Mesenchymal stem cell (in vitro differentiated cells and primary cell): ENCODE measurements around the gene MESP2.

Experiments used
- DNase-seq: peaks from one replicate; pipeline ENCODE4 v3.0.0-alpha.2; 2013
- H2AFZ ChIP-seq: one replicate; pipeline ENCODE4 v1.6.1; 2013; ENCODE audit warnings: low read depth, mild to moderate bottlenecking, control low read depth, inconsistent platforms, low read length, moderate library complexity
- H2AK5ac ChIP-seq: 2 replicates; pipeline ENCODE4 v1.6.1; 2013; ENCODE audit warnings: low read length, moderate library complexity, mild to moderate bottlenecking, inconsistent platforms; ENCODE audit not compliant: severe bottlenecking
- H2BK120ac ChIP-seq: one replicate; pipeline ENCODE4 v1.6.1; 2013; ENCODE audit warnings: low read depth, mild to moderate bottlenecking, inconsistent platforms, low read length, moderate library complexity
- H2BK12ac ChIP-seq, 2 experiments: one replicate each; pipeline ENCODE4 v1.6.1; 2013; ENCODE audit warnings: inconsistent platforms in 2 of 2, low read length in 2 of 2, mild to moderate bottlenecking in 2 of 2, moderate library complexity in 2 of 2, control low read depth in 1 of 2
- H2BK15ac ChIP-seq: one replicate; pipeline ENCODE4 v1.6.1; 2013; ENCODE audit warnings: mild to moderate bottlenecking, low read depth, inconsistent platforms; ENCODE audit not compliant: poor library complexity, severe bottlenecking
- H2BK5ac ChIP-seq: 2 replicates; pipeline ENCODE4 v1.6.1; 2013; ENCODE audit warnings: low read depth, mild to moderate bottlenecking, low read length, control low read depth, inconsistent platforms; ENCODE audit not compliant: poor library complexity, severe bottlenecking
- H3K14ac ChIP-seq, 2 experiments: one replicate each; pipeline ENCODE4 v1.6.1; 2013; ENCODE audit warnings: inconsistent platforms in 2 of 2, low read length in 2 of 2, control low read depth in 1 of 2, mild to moderate bottlenecking in 1 of 2, moderate library complexity in 1 of 2
- H3K18ac ChIP-seq, 2 experiments: one replicate each; pipeline ENCODE4 v1.6.1; 2013; ENCODE audit warnings: inconsistent platforms in 2 of 2, low read length in 2 of 2, control low read depth in 1 of 2, low read depth in 1 of 2, mild to moderate bottlenecking in 1 of 2
- H3K23ac ChIP-seq, 2 experiments: one replicate each; pipeline ENCODE4 v1.6.1; 2013; ENCODE audit warnings: inconsistent platforms in 2 of 2, low read length in 2 of 2, mild to moderate bottlenecking in 2 of 2, moderate library complexity in 2 of 2, control low read depth in 1 of 2
- H3K27ac ChIP-seq: 2 replicates; pipeline ENCODE4 v1.5.1; 2013; ENCODE audit warnings: mild to moderate bottlenecking, moderate library complexity, low read length, control low read depth, inconsistent platforms; ENCODE audit not compliant: poor library complexity, severe bottlenecking
- H3K27me3 ChIP-seq, 2 experiments: 2 replicates each; pipeline versions ENCODE4 v1.6.1 to v1.7.0; 2013; ENCODE audit warnings: low read length in 2 of 2, mild to moderate bottlenecking in 2 of 2, moderate library complexity in 2 of 2, control low read depth in 1 of 2, inconsistent platforms in 1 of 2; ENCODE audit not compliant: control insufficient read depth in 1 of 2, insufficient read depth in 1 of 2
- H3K36me3 ChIP-seq, 2 experiments: 2 replicates each; pipeline versions ENCODE4 v1.6.1 to v1.7.0; 2013; ENCODE audit warnings: low read length in 2 of 2, control low read depth in 1 of 2, inconsistent platforms in 1 of 2, low read depth in 1 of 2, mild to moderate bottlenecking in 1 of 2; ENCODE audit not compliant: insufficient read depth in 2 of 2, control insufficient read depth in 1 of 2
- H3K4ac ChIP-seq, 2 experiments: one replicate each; pipeline ENCODE4 v1.6.1; 2013; ENCODE audit warnings: inconsistent platforms in 2 of 2, low read length in 2 of 2, mild to moderate bottlenecking in 2 of 2, moderate library complexity in 2 of 2, control low read depth in 1 of 2, low read depth in 1 of 2
- H3K4me1 ChIP-seq: 2 replicates; pipeline ENCODE4 v1.6.1; 2013; ENCODE audit warnings: low read depth, low read length, control low read depth; ENCODE audit not compliant: control insufficient read depth, insufficient read depth
- H3K4me2 ChIP-seq: 2 replicates; pipeline ENCODE4 v1.6.1; 2013; ENCODE audit warnings: low read length, mild to moderate bottlenecking, inconsistent platforms; ENCODE audit not compliant: poor library complexity, severe bottlenecking
- H3K4me3 ChIP-seq, 2 experiments: 2 replicates each; pipeline versions ENCODE4 v1.5.1 to v1.7.0; 2013; ENCODE audit warnings: low read length in 2 of 2, mild to moderate bottlenecking in 2 of 2, control low read depth in 1 of 2, low read depth in 1 of 2; ENCODE audit not compliant: insufficient read depth in 1 of 2
- H3K79me1 ChIP-seq: replicated peaks from 2 replicates; pipeline ENCODE4 v1.6.1; 2013; ENCODE audit warnings: mild to moderate bottlenecking, control low read depth, low read length, inconsistent platforms; ENCODE audit not compliant: poor library complexity, severe bottlenecking
- H3K9ac ChIP-seq: 2 replicates; pipeline ENCODE4 v1.7.0; 2013; ENCODE audit warnings: mild to moderate bottlenecking, low read length, moderate library complexity
- H3K9me3 ChIP-seq: 2 replicates; pipeline ENCODE4 v1.7.0; 2013; ENCODE audit warnings: mild to moderate bottlenecking, low read length; ENCODE audit not compliant: control insufficient read depth
- H4K8ac ChIP-seq: one replicate; pipeline ENCODE4 v1.6.1; 2013; ENCODE audit warnings: inconsistent platforms, mild to moderate bottlenecking, low read length, moderate library complexity
- H4K91ac ChIP-seq: one replicate; pipeline ENCODE4 v1.6.1; 2013; ENCODE audit warnings: mild to moderate bottlenecking, low read length, inconsistent platforms
- WGBS: methylation state at CpG from one replicate; pipeline ENCODE4 v1.1.7; 2013; ENCODE audit warnings: mixed read lengths; 5-methylcytosine and 5-hydroxymethylcytosine counted together

MESP2 gene

DNA sequence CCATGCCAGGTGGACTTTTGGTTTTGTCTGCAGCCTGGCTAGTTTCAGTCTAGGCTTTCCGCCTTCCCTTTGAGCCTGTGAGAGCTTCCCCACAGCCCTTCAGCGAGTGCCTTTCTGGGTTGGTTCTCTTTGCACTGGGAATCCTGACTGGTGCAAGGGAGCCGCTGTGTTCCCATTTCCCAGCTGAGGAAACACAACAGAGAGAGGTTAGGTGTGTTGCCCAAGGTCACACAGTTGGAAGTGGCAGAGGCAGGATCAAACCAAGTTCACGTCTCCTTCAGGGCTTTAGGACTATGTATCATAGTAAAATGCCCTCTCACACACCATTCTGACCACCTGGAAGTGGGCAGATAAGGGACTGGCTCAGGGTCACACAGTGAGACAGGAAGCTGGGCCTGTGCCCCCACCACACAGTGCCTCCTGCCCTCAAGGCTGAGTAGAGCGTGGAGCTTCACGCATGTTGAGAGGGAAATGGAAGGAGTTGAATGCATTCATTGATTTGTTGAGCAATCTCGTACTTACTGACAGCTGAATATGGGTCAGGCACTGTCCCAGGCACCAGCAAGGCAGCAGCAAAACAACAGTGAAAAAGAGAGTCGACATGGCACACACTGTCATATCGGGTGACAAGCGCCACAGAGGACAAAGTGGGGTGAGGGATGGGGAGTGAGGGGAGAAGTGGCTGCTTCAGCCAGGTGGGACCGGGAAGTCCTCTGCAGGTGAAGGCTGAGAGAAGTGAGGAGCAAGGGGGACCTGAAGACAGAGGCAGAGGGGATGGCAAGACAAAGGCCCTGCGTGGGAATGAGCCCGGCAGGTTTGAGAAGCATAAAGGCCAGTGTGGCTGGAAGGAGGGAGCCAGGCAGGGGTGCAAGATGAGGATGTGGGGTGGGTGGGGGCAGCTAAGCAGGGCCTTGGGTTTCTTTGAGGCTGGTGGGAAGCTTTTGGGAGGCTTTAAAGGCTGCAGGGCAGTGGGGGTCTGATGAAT lies 50.8 kb downstream of the MESP2 start:
- Histone ChIP-seq H3K14ac (no peak overlapping the region), H2BK5ac (no peak overlapping the region), H2AFZ (no peak overlapping the region), H2AK5ac (peak overlapping the region; percentile 18), H2BK15ac (no peak overlapping the region), H3K4me2 (no peak overlapping the region), H2BK120ac (no peak overlapping the region), H3K4me1 (peaks cover 35% of the 10 kb centered on the region), H3K18ac (peak overlapping the region in 1 of 2 experiments; percentile 14), H4K91ac (peak overlapping the region; percentile 25), H3K4ac (peak overlapping the region in 1 of 2 experiments; percentile 42), H3K27ac (no peak overlapping the region), H2BK12ac (no peak overlapping the region), H3K9me3 (no peaks in the 10 kb centered on the region), H3K4me3 (no peak overlapping the region), H3K9ac (no peak overlapping the region), H3K36me3 (peaks cover 4 to 21% of the 10 kb centered on the region in 2 experiments), H4K8ac (no peak overlapping the region), H3K27me3 (no peaks in the 10 kb centered on the region), H3K23ac (no peak overlapping the region), H3K79me1 (peaks cover 2% of the 10 kb centered on the region)
- 93% methylated on average over 13 of the region's 13 CpGs for WGBS
- DNase-seq, result no peak

DNA sequence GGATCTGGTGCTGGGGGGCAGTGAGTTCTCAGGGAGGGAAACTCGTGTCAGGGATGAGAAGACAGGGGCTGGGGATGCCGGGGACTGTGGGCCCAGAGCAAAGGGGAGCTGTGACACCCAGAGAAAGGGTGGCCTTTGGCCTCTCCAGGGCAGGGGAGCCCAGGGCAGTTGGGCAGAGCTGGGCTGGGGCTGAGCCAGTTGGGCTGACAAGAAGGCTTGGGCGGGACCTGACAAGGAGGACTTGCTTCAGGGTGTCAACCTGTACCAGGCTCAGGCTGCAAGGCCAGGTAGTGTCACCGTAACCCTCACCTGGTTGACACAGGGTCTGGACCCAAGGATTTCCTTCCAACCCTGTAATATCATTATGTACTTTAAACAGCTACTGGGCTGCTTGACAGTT lies 51.7 kb downstream of the MESP2 start:
- Histone ChIP-seq H2BK5ac (no peak overlapping the region), H3K4me1 (peaks cover 34% of the 10 kb centered on the region), H4K8ac (peak overlapping the region; percentile 45), H2BK12ac (peak overlapping the region; percentile 23 to 68), H2AFZ (no peak overlapping the region), H3K79me1 (peaks cover 2% of the 10 kb centered on the region), H2BK15ac (no peak overlapping the region), H2AK5ac (peak overlapping the region; percentile 9), H3K14ac (peak overlapping the region in 1 of 2 experiments; percentile 69), H3K18ac (peak overlapping the region in 1 of 2 experiments; percentile 72), H3K27me3 (no peaks in the 10 kb centered on the region), H3K4ac (peak overlapping the region in 1 of 2 experiments; percentile 32), H3K36me3 (peaks cover 9 to 24% of the 10 kb centered on the region in 2 experiments), H4K91ac (peak overlapping the region; percentile 43), H3K9ac (peak overlapping the region; percentile 74), H2BK120ac (no peak overlapping the region), H3K9me3 (no peaks in the 10 kb centered on the region), H3K4me3 (peak overlapping the region in 1 of 2 experiments; percentile 28), H3K4me2 (no peak overlapping the region), H3K27ac (no peak overlapping the region), H3K23ac (no peak overlapping the region)
- DNase-seq, result no peak
- 97% methylated on average over 3 of the region's 4 CpGs for WGBS
